Neural cell (in vitro differentiated cells): ENCODE measurements around the gene SBK1. TPM values are rescaled to one million over a fixed set of nuclear protein-coding genes. Genes with fewer than 3 reads are reported as not detected.

Experiments used
- H2AFZ ChIP-seq: fragments of 200-600, 300-800 bp; sonication (generic), shearing (Covaris generic); 2 replicates; pipeline ENCODE4 v1.6.0; 2014; ENCODE audit warnings: low read depth, mild to moderate bottlenecking, antibody characterized with exemption, low read length, moderate library complexity
- H3F3A ChIP-seq: fragments of 200-600 bp; shearing (Covaris generic); 2 replicates; pipeline ENCODE4 v1.6.1; 2016; ENCODE audit warnings: mild to moderate bottlenecking, moderate library complexity, mixed read lengths, antibody characterized with exemption, low read length; ENCODE audit not compliant: insufficient read depth, poor library complexity, severe bottlenecking
- H3K27ac ChIP-seq: fragments of 200-600, 300-800 bp; sonication (generic), shearing (Covaris generic); 2 replicates; pipeline ENCODE4 v1.5.1; 2014; ENCODE audit warnings: mild to moderate bottlenecking, low read length, moderate library complexity
- H3K27me3 ChIP-seq: fragments of 300-800, 200-600 bp; sonication (generic), shearing (Covaris generic); 2 replicates; pipeline ENCODE4 v1.6.0; 2014; ENCODE audit warnings: mild to moderate bottlenecking, low read depth, low read length, moderate library complexity; ENCODE audit not compliant: insufficient read depth
- H3K36me3 ChIP-seq: fragments of 300-800, 200-600 bp; sonication (generic), shearing (Covaris generic); 2 replicates; pipeline ENCODE4 v1.5.1; 2014; ENCODE audit warnings: mild to moderate bottlenecking, antibody characterized with exemption, low read length, moderate library complexity; ENCODE audit not compliant: insufficient read depth
- H3K4me2 ChIP-seq: fragments of 300-800, 200-600 bp; sonication (generic), shearing (Covaris generic); 2 replicates; pipeline ENCODE4 v1.6.0; 2014; ENCODE audit warnings: mild to moderate bottlenecking, low read length
- H3K4me3 ChIP-seq: fragments of 300-800, 200-600 bp; sonication (generic), shearing (Covaris generic); 2 replicates; pipeline ENCODE4 v1.5.1; 2014; ENCODE audit warnings: mild to moderate bottlenecking, low read length, moderate library complexity
- H3K79me2 ChIP-seq: fragments of 200-600 bp; shearing (Covaris generic); replicated peaks from 2 replicates; pipeline ENCODE4 v1.6.0; 2014; ENCODE audit warnings: mild to moderate bottlenecking, low read length, moderate library complexity; ENCODE audit not compliant: insufficient read depth
- H3K9ac ChIP-seq: fragments of 300-800, 200-600 bp; sonication (generic), shearing (Covaris generic); 2 replicates; pipeline ENCODE4 v1.6.1; 2016; ENCODE audit warnings: mild to moderate bottlenecking, low read length, mixed read lengths
- H3K9me2 ChIP-seq: fragments of 200-600 bp; shearing (Covaris generic); 2 replicates; pipeline ENCODE4 v1.6.1; 2016; ENCODE audit warnings: mild to moderate bottlenecking, low read length, mixed read lengths; ENCODE audit not compliant: insufficient read depth
- H3K9me3 ChIP-seq: fragments of 200-600, 300-800 bp; sonication (generic), shearing (Covaris generic); 2 replicates; pipeline ENCODE4 v1.6.1; 2016; ENCODE audit warnings: mild to moderate bottlenecking, mixed run types, low read length, moderate library complexity, mixed read lengths
- H4K20me1 ChIP-seq: fragments of 200-600 bp; shearing (Covaris generic); 2 replicates; pipeline ENCODE4 v1.6.1; 2016; ENCODE audit warnings: mild to moderate bottlenecking, mixed run types; ENCODE audit not compliant: insufficient read depth
- EP300 ChIP-seq: fragments of 450-650 bp; conservative IDR thresholded peaks from 2 replicates; pipeline ENCODE4 v1.6.1; 2014; ENCODE audit warnings: antibody characterized with exemption, mild to moderate bottlenecking, moderate library complexity; ENCODE audit not compliant: poor library complexity, severe bottlenecking
- EZH2 ChIP-seq: fragments of 200-600, 300-800 bp; shearing (Covaris generic), sonication (generic); IDR thresholded peaks from 2 replicates; pipeline ENCODE4 v1.6.1; 2014; ENCODE audit warnings: antibody characterized with exemption, low read length, borderline replicate concordance, mild to moderate bottlenecking; ENCODE audit not compliant: insufficient read depth, poor library complexity, severe bottlenecking
- MXI1 ChIP-seq: fragments of 450-650 bp; conservative IDR thresholded peaks from 2 replicates; pipeline ENCODE4 v1.6.1; 2014; ENCODE audit warnings: antibody characterized with exemption, mild to moderate bottlenecking; ENCODE audit not compliant: poor library complexity, severe bottlenecking
- POLR2AphosphoS5 ChIP-seq: IDR thresholded peaks from 2 replicates; pipeline ENCODE4 v1.6.1; 2012
- RAD21 ChIP-seq: fragments of 450-650 bp; conservative IDR thresholded peaks from 2 replicates; pipeline ENCODE4 v1.6.1; 2014; ENCODE audit warnings: antibody characterized with exemption, mild to moderate bottlenecking, moderate library complexity
- REST ChIP-seq: IDR thresholded peaks from 2 replicates; pipeline ENCODE4 v1.6.1; 2012; ENCODE audit warnings: borderline replicate concordance
- SMC3 ChIP-seq: fragments of 450-650 bp; conservative IDR thresholded peaks from 2 replicates; pipeline ENCODE4 v1.6.1; 2014; ENCODE audit warnings: antibody characterized with exemption, mild to moderate bottlenecking, moderate library complexity; ENCODE audit not compliant: poor library complexity
- TAF1 ChIP-seq: IDR thresholded peaks from 2 replicates; pipeline ENCODE4 v1.6.1; 2012; ENCODE audit warnings: low read depth
- polyA plus RNA-seq: library from polyadenylated mRNA; depleted of rRNA; stranded (reverse); fragments of >200 nt; gene quantifications from 2 replicates; pipeline ENCODE4 v1.2.3, GENCODE V29; 2014
- TF ChIP-seq, protein P1 (sequence below): fragments of 450-650 bp; IDR thresholded peaks from 2 replicates; pipeline ENCODE4 v1.5.1; 2014; ENCODE audit warnings: antibody characterized with exemption, mild to moderate bottlenecking, moderate library complexity; ENCODE audit not compliant: poor library complexity, severe bottlenecking

The SBK1 gene
- polyA plus RNA-seq, 1 donor from 2014 or later = 18.2 TPM

DNA sequence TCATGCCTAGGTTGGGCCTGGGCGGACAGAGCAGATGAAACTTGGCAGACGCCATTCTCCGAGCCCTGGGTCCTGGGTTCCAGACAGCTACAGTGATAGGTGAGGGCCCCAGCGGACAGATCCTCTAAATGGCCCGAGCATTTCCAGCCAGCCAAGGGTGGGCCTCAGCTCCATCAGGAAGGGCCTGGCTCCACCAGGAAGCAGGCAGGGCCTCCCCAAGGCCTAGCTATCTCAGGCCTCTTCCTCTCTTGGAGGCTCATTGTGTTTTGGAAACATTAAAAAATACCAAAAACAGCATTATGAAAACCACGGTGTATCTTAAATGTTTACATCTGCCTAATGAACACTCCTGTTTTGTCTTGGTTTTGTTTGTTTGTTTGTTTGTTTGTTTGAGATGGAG is 38.2 kb upstream of the SBK1 start:
- H3K4me3 ChIP-seq = no peak overlapping the region
- H3F3A ChIP-seq = no peaks in the 10 kb centered on the region
- H3K4me2 ChIP-seq = no peak overlapping the region
- no peaks in the 10 kb centered on the region for H3K36me3 ChIP-seq
- no peaks in the 10 kb centered on the region for H3K79me2 ChIP-seq
- no peak overlapping the region for H2AFZ ChIP-seq
- no peaks in the 10 kb centered on the region for H4K20me1 ChIP-seq
- TF ChIP-seq EZH2 = no peak
- no peak for TF ChIP-seq TAF1
- TF ChIP-seq RAD21 = no peak
- no peak for TF ChIP-seq POLR2AphosphoS5
- no peak for TF ChIP-seq SMC3
- no peaks in the 10 kb centered on the region for H3K9me3 ChIP-seq
- H3K9me2 ChIP-seq = no peaks in the 10 kb centered on the region
- no peak overlapping the region for H3K9ac ChIP-seq
- no peak overlapping the region for H3K27ac ChIP-seq
- no peaks in the 10 kb centered on the region for H3K27me3 ChIP-seq

DNA sequence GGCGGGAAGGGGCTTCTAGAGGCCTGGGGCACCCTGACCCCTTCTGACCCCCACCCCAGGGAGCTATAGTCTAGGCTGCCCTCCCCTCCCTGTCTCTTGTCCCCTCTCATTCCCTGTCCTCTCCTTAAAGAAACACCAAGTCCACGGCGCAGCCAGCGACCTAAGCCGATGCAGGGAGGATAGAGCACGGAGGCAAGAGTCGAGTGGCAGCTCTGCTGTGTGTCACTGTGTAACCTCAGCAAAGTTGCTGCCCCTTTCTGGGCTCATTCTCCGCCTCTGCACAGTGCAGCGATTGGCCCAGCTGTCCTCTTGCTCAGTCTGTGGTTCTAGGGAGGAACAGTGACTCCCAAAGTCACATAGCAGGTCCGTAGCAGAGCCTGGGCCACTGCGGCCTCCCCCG is 36.5 kb upstream of the SBK1 start:
- Histone ChIP-seq H3K9me3 (no peaks in the 10 kb centered on the region), H4K20me1 (no peaks in the 10 kb centered on the region), H3K79me2 (no peaks in the 10 kb centered on the region), H3K27me3 (no peaks in the 10 kb centered on the region), H3K36me3 (no peaks in the 10 kb centered on the region), H3K4me2 (no peak overlapping the region), H3K9ac (no peak overlapping the region), H3K4me3 (no peak overlapping the region), H3K27ac (no peak overlapping the region), H3K9me2 (no peaks in the 10 kb centered on the region), H3F3A (no peaks in the 10 kb centered on the region), H2AFZ (no peak overlapping the region)
- TF ChIP-seq REST = no peak
- TF ChIP-seq EZH2 = no peak
- no peak for TF ChIP-seq RAD21
- TF ChIP-seq EP300 = no peak
- no peak for TF ChIP-seq TAF1
- TF ChIP-seq MXI1 = no peak
- no peak for TF ChIP-seq POLR2AphosphoS5
- no peak for TF ChIP-seq SMC3
- TF ChIP-seq, protein P1, sequence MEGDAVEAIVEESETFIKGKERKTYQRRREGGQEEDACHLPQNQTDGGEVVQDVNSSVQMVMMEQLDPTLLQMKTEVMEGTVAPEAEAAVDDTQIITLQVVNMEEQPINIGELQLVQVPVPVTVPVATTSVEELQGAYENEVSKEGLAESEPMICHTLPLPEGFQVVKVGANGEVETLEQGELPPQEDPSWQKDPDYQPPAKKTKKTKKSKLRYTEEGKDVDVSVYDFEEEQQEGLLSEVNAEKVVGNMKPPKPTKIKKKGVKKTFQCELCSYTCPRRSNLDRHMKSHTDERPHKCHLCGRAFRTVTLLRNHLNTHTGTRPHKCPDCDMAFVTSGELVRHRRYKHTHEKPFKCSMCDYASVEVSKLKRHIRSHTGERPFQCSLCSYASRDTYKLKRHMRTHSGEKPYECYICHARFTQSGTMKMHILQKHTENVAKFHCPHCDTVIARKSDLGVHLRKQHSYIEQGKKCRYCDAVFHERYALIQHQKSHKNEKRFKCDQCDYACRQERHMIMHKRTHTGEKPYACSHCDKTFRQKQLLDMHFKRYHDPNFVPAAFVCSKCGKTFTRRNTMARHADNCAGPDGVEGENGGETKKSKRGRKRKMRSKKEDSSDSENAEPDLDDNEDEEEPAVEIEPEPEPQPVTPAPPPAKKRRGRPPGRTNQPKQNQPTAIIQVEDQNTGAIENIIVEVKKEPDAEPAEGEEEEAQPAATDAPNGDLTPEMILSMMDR = no peak

- Histone ChIP-seq H3K4me3 (no peak overlapping the region), H3K79me2 (no peaks in the 10 kb centered on the region), H2AFZ (no peak overlapping the region), H4K20me1 (no peaks in the 10 kb centered on the region), H3K9me2 (no peaks in the 10 kb centered on the region), H3K4me2 (no peak overlapping the region), H3K9ac (no peak overlapping the region), H3K9me3 (no peaks in the 10 kb centered on the region), H3K36me3 (no peaks in the 10 kb centered on the region), H3F3A (no peaks in the 10 kb centered on the region), H3K27ac (no peak overlapping the region), H3K27me3 (no peaks in the 10 kb centered on the region)
- TF ChIP-seq, protein P1 = no peak
- TF ChIP-seq POLR2AphosphoS5 = no peak
- no peak for TF ChIP-seq SMC3
- TF ChIP-seq RAD21 = no peak
- TF ChIP-seq TAF1 = no peak
- no peak for TF ChIP-seq REST
- no peak for TF ChIP-seq EZH2
- TF ChIP-seq MXI1 = no peak
- no peak for TF ChIP-seq EP300
Measured at GRCh38 chr16:28257256-28257655, 35.1 kb upstream of the SBK1 start.
